Adipocyte (in vitro differentiated cells): Measurements from ENCODE around the gene ALDH7A1.
A peak's percentile ranks its signal among the peaks of the same experiment; 100 is the strongest.
"Not testable (repeated sequence)": the region's sequence is repeated elsewhere in the genome, so short reads cannot be mapped to it uniquely, and the experiment has no call there.

ENCODE experiments used
- DNase-seq: peaks from one replicate; pipeline ENCODE4 v3.0.0-alpha.2; 2015; ENCODE audit warnings: low read depth
- H3K27me3 ChIP-seq: replicated peaks from 2 replicates; pipeline ENCODE4 v1.7.0; 2013; ENCODE audit warnings: mild to moderate bottlenecking, low read length, moderate library complexity; ENCODE audit not compliant: control insufficient read depth, insufficient read depth
- H3K36me3 ChIP-seq: 2 replicates; pipeline ENCODE4 v1.7.0; 2013; ENCODE audit warnings: low read length, mild to moderate bottlenecking, moderate library complexity; ENCODE audit not compliant: control insufficient read depth, insufficient read depth, severe bottlenecking
- H3K4me1 ChIP-seq: 2 replicates; pipeline ENCODE4 v1.7.0; 2013; ENCODE audit warnings: mild to moderate bottlenecking, low read length, moderate library complexity; ENCODE audit not compliant: control insufficient read depth, insufficient read depth
- H3K4me3 ChIP-seq: 2 replicates; pipeline ENCODE4 v1.7.0; 2013; ENCODE audit warnings: mild to moderate bottlenecking, low read length, moderate library complexity
- H3K9ac ChIP-seq: 2 replicates; pipeline ENCODE4 v1.7.0; 2013; ENCODE audit warnings: mild to moderate bottlenecking, low read length, moderate library complexity
- H3K9me3 ChIP-seq: 2 replicates; pipeline ENCODE4 v1.7.0; 2013; ENCODE audit warnings: mild to moderate bottlenecking, low read length, moderate library complexity; ENCODE audit not compliant: control insufficient read depth

ALDH7A1 gene

DNA sequence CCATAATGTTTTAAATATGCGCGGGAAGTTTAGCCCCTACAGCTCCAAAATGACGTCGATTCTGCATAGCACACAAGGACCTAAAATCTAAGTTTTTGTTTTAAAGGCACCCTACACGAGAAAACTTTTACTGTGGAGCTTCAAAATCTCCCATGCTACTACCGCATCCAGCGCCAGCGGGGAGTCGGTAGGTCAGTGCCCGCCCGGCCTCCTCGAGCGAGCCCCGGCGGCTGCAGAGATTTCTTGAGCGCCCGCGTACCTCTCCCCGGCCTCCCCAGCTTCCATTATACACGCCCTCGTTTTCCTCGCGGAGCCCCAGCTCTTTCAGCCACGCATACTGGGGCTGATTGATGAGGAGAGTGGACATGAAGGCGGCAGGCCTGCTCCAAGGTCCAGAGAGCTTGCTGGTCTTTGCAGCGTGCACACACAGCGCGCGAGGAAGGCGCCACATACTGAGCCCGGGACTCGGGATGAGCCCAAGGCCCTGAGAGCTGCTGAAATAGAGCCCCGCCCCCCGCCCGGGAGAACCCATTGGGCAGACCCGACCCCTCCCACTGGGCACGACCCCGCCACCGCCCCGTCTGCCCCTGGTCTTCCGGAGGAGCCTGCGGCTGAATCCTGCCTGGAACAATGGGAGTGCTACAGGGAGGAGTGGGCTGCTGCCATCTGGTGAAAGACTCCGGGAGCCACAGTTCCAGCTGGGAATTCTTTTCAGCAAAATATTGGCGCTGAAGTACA, at the start of gene ALDH7A1:
Gene ALDH7A1 (minus strand): TSS at position 472 of the 738 bp plus-strand sequence. CDS start 21 bp downstream, at position 451.
- Histone ChIP-seq H3K4me3 (peak within 1 kb of the TSS; percentile 86), H3K4me1 (peaks cover 19% of the 10 kb centered on the region), H3K9ac (peak within 1 kb of the TSS; percentile 88), H3K9me3 (no peaks in the 10 kb centered on the region), H3K36me3 (peaks cover 9% of the 10 kb centered on the region), H3K27me3 (no peaks in the 10 kb centered on the region)
- DNase-seq = peak; percentile 94

- Histone ChIP-seq H3K4me1 (no peaks in the 10 kb centered on the region), H3K4me3 (no peak overlapping the region), H3K36me3 (no peaks in the 10 kb centered on the region), H3K9me3 (peaks cover 10% of the 10 kb centered on the region), H3K27me3 (no peaks in the 10 kb centered on the region), H3K9ac (no peak overlapping the region)
- no peak for DNase-seq
These were observed 46.4 kb upstream of the ALDH7A1 start for GRCh38 chr5:126641387-126641786.

- peaks cover 10% of the 10 kb centered on the region for H3K9me3 ChIP-seq
- DNase-seq = no peak
- no peaks in the 10 kb centered on the region for H3K36me3 ChIP-seq
- H3K27me3 ChIP-seq = no peaks in the 10 kb centered on the region
- no peak overlapping the region for H3K9ac ChIP-seq
- no peaks in the 10 kb centered on the region for H3K4me1 ChIP-seq
- no peak overlapping the region for H3K4me3 ChIP-seq
These were observed 45.8 kb upstream of the ALDH7A1 start for GRCh38 chr5:126640866-126641265.

GRCh38 chr5:126636956-126637355, 41.9 kb upstream of the ALDH7A1 start:
- Histone ChIP-seq H3K9ac (no peak overlapping the region), H3K36me3 (no peaks in the 10 kb centered on the region), H3K4me1 (no peaks in the 10 kb centered on the region), H3K4me3 (no peak overlapping the region), H3K27me3 (no peaks in the 10 kb centered on the region), H3K9me3 (no peaks in the 10 kb centered on the region)
- no peak for DNase-seq

GRCh38 chr5:126635585-126635984, 40.6 kb upstream of the ALDH7A1 start:
- H3K4me3 ChIP-seq = no peak overlapping the region
- no peaks in the 10 kb centered on the region for H3K4me1 ChIP-seq
- H3K9ac ChIP-seq = no peak overlapping the region
- no peaks in the 10 kb centered on the region for H3K9me3 ChIP-seq
- H3K27me3 ChIP-seq = no peaks in the 10 kb centered on the region
- no peaks in the 10 kb centered on the region for H3K36me3 ChIP-seq
- no peak for DNase-seq

DNA sequence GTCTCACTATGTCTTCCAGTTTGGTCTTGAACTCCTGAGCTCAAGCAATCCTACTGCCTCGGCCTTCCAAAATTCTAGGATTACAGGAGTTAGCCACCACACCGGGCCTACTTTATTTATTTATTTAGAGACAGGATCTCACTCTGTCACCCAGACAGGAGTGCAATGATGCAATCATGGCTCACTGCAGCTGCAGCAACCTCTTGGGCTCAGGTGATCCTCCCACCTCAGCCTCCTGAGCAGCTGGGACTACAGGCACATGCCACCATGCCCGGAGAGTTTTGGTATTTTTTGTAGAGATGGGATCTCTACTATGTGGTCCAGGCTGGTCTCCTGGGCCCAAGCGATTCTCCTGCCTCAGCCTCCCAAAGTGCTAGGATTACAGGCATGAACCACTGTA, 38.5 kb upstream of the ALDH7A1 start:
- DNase-seq = no peak
- Histone ChIP-seq H3K27me3 (no peaks in the 10 kb centered on the region), H3K9me3 (no peaks in the 10 kb centered on the region), H3K4me1 (no peaks in the 10 kb centered on the region), H3K9ac (no peak overlapping the region), H3K4me3 (no peak overlapping the region), H3K36me3 (no peaks in the 10 kb centered on the region)

GRCh38 chr5:126631920-126632319, 36.9 kb upstream of the ALDH7A1 start:
- Histone ChIP-seq H3K4me3 (no peak overlapping the region), H3K9me3 (no peaks in the 10 kb centered on the region), H3K36me3 (no peaks in the 10 kb centered on the region), H3K27me3 (no peaks in the 10 kb centered on the region), H3K4me1 (no peaks in the 10 kb centered on the region), H3K9ac (no peak overlapping the region)
- no peak for DNase-seq

DNA sequence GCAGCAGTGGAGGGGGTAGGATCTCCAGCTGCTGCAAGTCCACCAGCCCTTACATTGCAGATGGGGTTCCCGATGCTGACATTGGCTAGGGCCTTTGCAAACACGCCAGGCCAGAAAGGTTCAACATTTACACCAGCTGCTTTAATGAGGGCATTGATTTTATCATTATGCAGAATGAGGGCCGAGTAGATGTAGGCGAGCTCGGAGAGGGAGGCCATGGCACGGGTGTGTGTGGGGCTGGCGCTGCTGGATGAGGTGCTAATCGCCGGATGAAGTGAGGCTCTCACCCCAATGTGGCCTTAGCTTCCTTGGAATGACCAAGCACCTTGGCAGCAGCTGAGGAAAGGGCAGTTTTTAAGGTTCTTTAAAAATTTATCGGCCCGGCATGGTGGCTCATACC, 33.1 kb upstream of the ALDH7A1 start:
- Histone ChIP-seq H3K36me3 (peaks cover 6% of the 10 kb centered on the region), H3K27me3 (no peaks in the 10 kb centered on the region), H3K9ac (no peak overlapping the region), H3K9me3 (no peaks in the 10 kb centered on the region), H3K4me3 (no peak overlapping the region), H3K4me1 (peaks cover 20% of the 10 kb centered on the region)
- no peak for DNase-seq

DNA sequence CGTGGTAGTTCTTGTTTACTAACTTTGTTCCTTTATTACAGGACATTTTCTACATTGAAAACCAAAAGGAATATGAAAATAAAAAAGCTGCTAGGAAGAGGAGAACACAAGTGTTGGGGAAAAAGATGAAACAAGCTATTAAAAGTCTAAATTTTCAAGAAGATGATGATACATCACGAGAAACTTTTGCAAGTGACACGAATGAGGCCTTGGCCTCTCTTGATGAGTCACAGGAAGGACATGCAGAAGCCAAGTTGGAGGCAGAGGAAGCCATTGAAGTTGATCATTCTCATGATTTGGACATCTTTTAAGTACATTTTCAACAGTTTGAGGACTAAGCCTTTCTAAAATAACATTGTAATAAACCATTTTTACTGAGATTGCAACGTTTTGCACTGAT, 29.5 kb upstream of the ALDH7A1 start:
- peak; percentile 85 for DNase-seq
- peak overlapping the region; percentile 87 for H3K9ac ChIP-seq
- H3K36me3 ChIP-seq = peaks cover 23% of the 10 kb centered on the region
- H3K4me3 ChIP-seq = peak overlapping the region; percentile 71
- H3K4me1 ChIP-seq = peaks cover 20% of the 10 kb centered on the region
- no peaks in the 10 kb centered on the region for H3K9me3 ChIP-seq
- no peaks in the 10 kb centered on the region for H3K27me3 ChIP-seq

- H3K4me3 ChIP-seq = no peak overlapping the region
- H3K36me3 ChIP-seq = peaks cover 43% of the 10 kb centered on the region
- no peak overlapping the region for H3K9ac ChIP-seq
- DNase-seq = no peak
- no peaks in the 10 kb centered on the region for H3K9me3 ChIP-seq
- peaks cover 13% of the 10 kb centered on the region for H3K4me1 ChIP-seq
- H3K27me3 ChIP-seq = no peaks in the 10 kb centered on the region
These were observed 24.8 kb upstream of the ALDH7A1 start for GRCh38 chr5:126619781-126620180.

DNA sequence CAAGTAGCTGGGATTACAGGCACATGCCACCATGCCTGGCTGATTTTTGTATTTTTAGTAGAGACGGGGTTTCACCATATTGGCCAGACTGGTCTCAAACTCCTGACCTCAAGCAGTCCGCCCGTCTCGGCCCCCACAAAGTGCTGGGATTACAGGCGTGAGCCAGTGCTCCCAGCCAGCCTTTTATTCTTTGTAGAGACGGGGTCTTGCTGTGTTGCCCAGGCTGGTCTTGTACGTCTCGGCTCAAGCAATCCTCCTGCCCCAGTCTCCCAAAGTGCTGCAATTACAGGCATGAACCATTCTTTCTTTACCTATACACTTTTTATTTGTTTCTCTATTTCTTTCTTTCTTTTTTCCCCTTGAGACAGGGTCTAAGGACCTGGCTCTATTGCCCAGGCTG, 22.6 kb upstream of the ALDH7A1 start:
- not testable (repeated sequence) for H3K4me1 ChIP-seq, H3K9me3 ChIP-seq, DNase-seq, H3K27me3 ChIP-seq, H3K4me3 ChIP-seq, H3K9ac ChIP-seq
- H3K36me3 ChIP-seq = peaks cover 47% of the 10 kb centered on the region

DNA sequence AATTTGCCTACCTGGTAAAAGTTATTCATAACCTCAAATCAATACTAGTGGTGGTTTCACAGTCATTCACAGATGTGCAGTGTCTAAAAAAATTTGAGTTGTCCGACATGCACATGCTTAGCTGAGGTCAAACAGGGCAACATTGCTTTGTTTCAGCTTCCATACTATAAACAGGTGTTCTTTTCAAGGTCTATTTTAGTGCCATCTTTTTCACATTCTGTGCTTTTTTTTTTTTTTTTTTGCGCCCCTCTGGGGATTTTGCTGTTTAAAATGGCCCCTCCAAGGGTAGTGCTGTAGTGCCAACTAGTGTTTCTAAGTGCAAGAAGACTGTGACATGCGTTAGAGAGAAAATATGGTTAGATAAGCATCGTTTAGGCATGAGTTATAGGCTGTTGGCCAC, 20.3 kb upstream of the ALDH7A1 start:
- peaks cover 41% of the 10 kb centered on the region for H3K36me3 ChIP-seq
- no peak overlapping the region for H3K4me3 ChIP-seq
- H3K9me3 ChIP-seq = no peaks in the 10 kb centered on the region
- no peaks in the 10 kb centered on the region for H3K27me3 ChIP-seq
- DNase-seq = no peak
- H3K9ac ChIP-seq = no peak overlapping the region
- no peaks in the 10 kb centered on the region for H3K4me1 ChIP-seq
